Mesendoderm (in vitro differentiated cells): ENCODE data around the gene FEM1B.
"Not testable (repeated sequence)": the region's sequence is repeated elsewhere in the genome, so short reads cannot be mapped to it uniquely, and the experiment has no call there.

Source experiments
- DNase-seq: peaks from one replicate; pipeline ENCODE4 v3.0.0; 2013
- H2AK5ac ChIP-seq: 2 replicates; pipeline ENCODE4 v1.6.1; 2013; ENCODE audit warnings: low read length, inconsistent platforms
- H2BK120ac ChIP-seq: 2 replicates; pipeline ENCODE4 v1.6.1; 2013; ENCODE audit warnings: low read depth, mild to moderate bottlenecking, low read length, moderate library complexity, mixed read lengths
- H2BK15ac ChIP-seq: replicated peaks from 2 replicates; pipeline ENCODE4 v1.6.1; 2013; ENCODE audit warnings: low read depth, mild to moderate bottlenecking, moderate library complexity
- H2BK5ac ChIP-seq: 2 replicates; pipeline ENCODE4 v1.6.1; 2013; ENCODE audit warnings: low read length, inconsistent platforms
- H3K18ac ChIP-seq: 2 replicates; pipeline ENCODE4 v1.6.1; 2013; ENCODE audit warnings: mild to moderate bottlenecking, low read length, mixed read lengths
- H3K23ac ChIP-seq: one replicate; pipeline ENCODE4 v1.6.1; 2013; ENCODE audit warnings: low read length
- H3K27ac ChIP-seq: 2 replicates; pipeline ENCODE4 v1.5.1; 2013; ENCODE audit warnings: low read depth, mild to moderate bottlenecking, inconsistent platforms, low read length, moderate library complexity
- H3K27me3 ChIP-seq: 2 replicates; pipeline ENCODE4 v1.6.1; 2013; ENCODE audit warnings: low read length, control low read depth, mild to moderate bottlenecking, inconsistent platforms; ENCODE audit not compliant: insufficient read depth, poor library complexity
- H3K36me3 ChIP-seq: 2 replicates; pipeline ENCODE4 v1.6.1; 2013; ENCODE audit warnings: low read length, inconsistent platforms; ENCODE audit not compliant: control insufficient read depth, insufficient read depth
- H3K4ac ChIP-seq: one replicate; pipeline ENCODE4 v1.6.1; 2013; ENCODE audit warnings: low read depth, mild to moderate bottlenecking, low read length, moderate library complexity
- H3K4me1 ChIP-seq: 2 replicates; pipeline ENCODE4 v1.6.1; 2013; ENCODE audit warnings: low read depth, low read length, inconsistent platforms; ENCODE audit not compliant: control insufficient read depth
- H3K4me2 ChIP-seq: 2 replicates; pipeline ENCODE4 v1.6.1; 2013; ENCODE audit warnings: low read length
- H3K4me3 ChIP-seq: 2 replicates; pipeline ENCODE4 v1.5.1; 2013; ENCODE audit warnings: mild to moderate bottlenecking, low read length
- H3K56ac ChIP-seq: one replicate; pipeline ENCODE4 v1.6.1; 2013; ENCODE audit warnings: low read length
- H3K79me1 ChIP-seq: 2 replicates; pipeline ENCODE4 v1.6.1; 2013; ENCODE audit warnings: low read length, inconsistent platforms
- H3K79me2 ChIP-seq: 2 replicates; pipeline ENCODE4 v1.6.1; 2013; ENCODE audit warnings: mild to moderate bottlenecking, low read length; ENCODE audit not compliant: control insufficient read depth, insufficient read depth
- H3K9ac ChIP-seq: 2 replicates; pipeline ENCODE4 v1.6.1; 2013; ENCODE audit warnings: low read length, inconsistent platforms
- H4K5ac ChIP-seq: one replicate; pipeline ENCODE4 v1.6.1; 2013; ENCODE audit warnings: low read length
- H4K8ac ChIP-seq: one replicate; pipeline ENCODE4 v1.6.1; 2013; ENCODE audit warnings: low read depth, mild to moderate bottlenecking, control low read depth, low read length, moderate library complexity
- WGBS: extraction: QIAGEN DNeasy Blood & Tissue Kit; methylation state at CpG from one replicate; pipeline ENCODE4 v1.1.7; 2013; ENCODE audit warnings: low lambda C conversion rate, missing lambda C conversion rate; ENCODE audit not compliant: insufficient coverage; ENCODE audit errors: extremely low coverage; 5-methylcytosine and 5-hydroxymethylcytosine counted together

The FEM1B gene

DNA sequence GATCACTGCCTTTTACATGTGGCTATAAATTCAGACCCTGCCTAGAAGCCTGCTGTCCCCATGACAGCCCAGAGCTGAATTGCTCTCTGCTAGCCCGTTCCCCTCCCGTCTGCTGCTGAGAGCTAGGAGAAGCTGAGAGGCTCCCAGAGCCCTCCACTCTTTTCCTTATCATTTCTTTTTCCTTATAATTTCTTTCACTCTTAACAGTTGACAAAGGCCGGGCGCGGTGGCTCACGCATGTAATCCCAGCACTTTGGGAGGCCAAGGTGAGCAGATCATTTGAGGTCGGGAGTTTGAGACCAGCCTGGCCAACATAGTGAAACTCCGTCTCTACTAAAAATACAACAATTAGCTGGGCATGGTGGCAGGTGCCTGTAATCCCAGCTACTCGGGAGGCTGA, 43.0 kb upstream of the FEM1B start:
- H2BK5ac ChIP-seq, H3K4me1 ChIP-seq, H4K8ac ChIP-seq, H3K18ac ChIP-seq, H3K36me3 ChIP-seq, H3K79me2 ChIP-seq, H3K4me3 ChIP-seq, H2BK15ac ChIP-seq, H3K9ac ChIP-seq, H3K27ac ChIP-seq, H3K23ac ChIP-seq, H3K79me1 ChIP-seq, DNase-seq, H3K56ac ChIP-seq, H4K5ac ChIP-seq, H2BK120ac ChIP-seq, H3K4me2 ChIP-seq, H3K27me3 ChIP-seq, H3K4ac ChIP-seq, H2AK5ac ChIP-seq: not testable (repeated sequence)
- no CpG with 5 or more reads among the region's 9 CpGs for WGBS

DNA sequence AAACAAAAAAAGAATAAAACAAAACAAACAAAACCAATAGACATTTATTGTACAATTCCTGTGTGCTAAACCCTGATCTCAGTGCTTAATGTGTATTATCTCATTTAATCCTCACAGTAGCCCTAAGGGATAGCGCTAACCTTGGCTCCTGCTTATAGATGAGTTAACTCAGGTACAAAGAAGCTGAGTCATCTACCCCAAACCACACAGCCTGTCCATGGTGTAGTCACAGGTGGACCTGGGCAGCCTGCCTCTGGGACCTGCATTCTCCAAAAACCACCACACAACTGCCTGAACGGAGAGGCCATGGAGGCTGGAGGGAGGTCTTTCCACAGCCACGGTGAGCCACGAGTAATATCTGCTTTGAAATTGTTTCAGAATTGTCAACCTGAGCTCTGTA, 42.5 kb upstream of the FEM1B start:
- WGBS: no CpG with 5 or more reads among the region's 4 CpGs
- H3K27me3 ChIP-seq: no peaks in the 10 kb centered on the region
- H3K4me3 ChIP-seq: no peak overlapping the region
- H3K18ac ChIP-seq: no peak overlapping the region
- no peak overlapping the region for H3K27ac ChIP-seq
- H3K36me3 ChIP-seq: no peaks in the 10 kb centered on the region
- H3K56ac ChIP-seq: no peak overlapping the region
- peaks cover 2% of the 10 kb centered on the region for H3K4me1 ChIP-seq
- no peak overlapping the region for H2BK120ac ChIP-seq
- no peaks in the 10 kb centered on the region for H3K79me2 ChIP-seq
- no peak overlapping the region for H2AK5ac ChIP-seq
- no peak overlapping the region for H4K5ac ChIP-seq
- no peak for DNase-seq
- no peaks in the 10 kb centered on the region for H3K79me1 ChIP-seq
- H2BK15ac ChIP-seq: no peak overlapping the region
- no peak overlapping the region for H3K4me2 ChIP-seq
- H2BK5ac ChIP-seq: no peak overlapping the region
- no peak overlapping the region for H3K9ac ChIP-seq
- no peak overlapping the region for H4K8ac ChIP-seq
- H3K4ac ChIP-seq: no peak overlapping the region
- no peak overlapping the region for H3K23ac ChIP-seq

DNA sequence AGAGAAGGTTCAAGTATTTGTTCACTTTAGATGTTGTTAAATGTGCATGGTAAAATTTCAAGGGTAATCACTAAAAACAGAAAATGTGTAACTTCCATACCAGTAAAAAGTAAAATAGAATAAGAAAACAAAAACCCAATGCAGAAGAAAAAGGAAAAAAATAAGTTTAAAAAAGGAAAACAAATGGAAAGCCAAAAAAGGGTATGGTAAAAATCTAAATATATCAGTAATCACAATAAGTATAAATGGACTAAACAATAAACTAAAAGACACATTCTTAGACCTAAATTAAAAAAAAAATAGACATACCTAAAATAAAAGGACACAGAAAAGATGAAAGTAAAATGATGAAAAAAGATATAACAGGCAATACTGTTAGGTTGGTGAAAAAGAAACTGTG, 38.5 kb upstream of the FEM1B start:
- H3K18ac ChIP-seq: no peak overlapping the region
- no peak overlapping the region for H3K27ac ChIP-seq
- no peak overlapping the region for H3K23ac ChIP-seq
- no peak overlapping the region for H3K56ac ChIP-seq
- H3K79me1 ChIP-seq: no peaks in the 10 kb centered on the region
- H3K9ac ChIP-seq: no peak overlapping the region
- no peak overlapping the region for H4K8ac ChIP-seq
- H3K4me1 ChIP-seq: no peaks in the 10 kb centered on the region
- no peak overlapping the region for H3K4me2 ChIP-seq
- no peak overlapping the region for H3K4me3 ChIP-seq
- H4K5ac ChIP-seq: no peak overlapping the region
- no peaks in the 10 kb centered on the region for H3K79me2 ChIP-seq
- no peak overlapping the region for H3K4ac ChIP-seq
- no peak for DNase-seq
- no peak overlapping the region for H2BK120ac ChIP-seq
- H2AK5ac ChIP-seq: no peak overlapping the region
- no peaks in the 10 kb centered on the region for H3K27me3 ChIP-seq
- no peaks in the 10 kb centered on the region for H3K36me3 ChIP-seq
- H2BK15ac ChIP-seq: no peak overlapping the region
- H2BK5ac ChIP-seq: no peak overlapping the region

DNA sequence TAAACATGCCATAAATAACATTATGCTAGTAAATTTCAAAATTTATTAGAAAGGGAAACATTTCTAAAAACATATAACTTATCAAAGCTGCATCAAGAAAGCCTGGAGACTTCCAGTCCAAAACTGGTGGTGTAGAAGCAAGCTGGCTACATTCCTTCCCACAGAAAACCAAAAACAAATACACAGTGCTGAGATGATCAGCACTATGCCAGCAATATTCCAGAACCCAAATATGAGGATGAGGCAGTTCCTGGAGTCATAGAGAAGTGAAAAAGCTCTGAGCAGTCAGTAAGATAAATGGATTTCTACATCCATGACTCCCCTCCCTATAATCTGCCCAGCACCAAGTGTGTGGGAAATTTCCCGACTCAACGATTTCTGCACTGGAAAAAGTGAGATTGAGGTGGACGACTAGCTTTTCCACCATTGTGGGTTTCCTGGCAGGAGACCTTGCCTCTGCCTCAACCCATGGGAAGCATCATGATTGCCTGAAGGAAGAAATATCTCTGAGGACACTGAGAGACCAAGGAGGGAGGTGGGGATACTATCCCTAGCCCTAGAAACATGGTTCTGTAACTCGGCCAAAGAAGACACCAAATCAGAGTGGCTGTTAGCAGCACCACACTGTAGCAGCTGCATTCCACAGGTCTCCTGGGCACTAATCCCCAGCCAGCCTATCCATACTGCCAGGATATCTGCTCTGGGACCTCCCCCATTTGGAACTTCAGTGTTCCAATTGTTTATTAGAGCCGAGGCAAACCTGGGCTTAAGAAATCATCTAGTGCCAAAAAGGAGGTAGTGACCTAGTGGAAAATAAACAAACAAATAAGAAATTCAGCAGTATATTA, 36.2 kb upstream of the FEM1B start:
- no peak overlapping the region for H3K9ac ChIP-seq
- no peak overlapping the region for H3K4ac ChIP-seq
- H3K4me2 ChIP-seq: no peak overlapping the region
- no peak overlapping the region for H3K56ac ChIP-seq
- H2AK5ac ChIP-seq: no peak overlapping the region
- H3K23ac ChIP-seq: no peak overlapping the region
- no peak overlapping the region for H3K4me3 ChIP-seq
- no peak overlapping the region for H4K8ac ChIP-seq
- no peak overlapping the region for H2BK120ac ChIP-seq
- no peak overlapping the region for H2BK15ac ChIP-seq
- no CpG with 5 or more reads among the region's 5 CpGs for WGBS
- no peaks in the 10 kb centered on the region for H3K79me1 ChIP-seq
- H3K27me3 ChIP-seq: no peaks in the 10 kb centered on the region
- no peak overlapping the region for H4K5ac ChIP-seq
- DNase-seq: peak; percentile 43
- H3K4me1 ChIP-seq: no peaks in the 10 kb centered on the region
- no peak overlapping the region for H3K27ac ChIP-seq
- no peak overlapping the region for H2BK5ac ChIP-seq
- H3K18ac ChIP-seq: no peak overlapping the region
- no peaks in the 10 kb centered on the region for H3K79me2 ChIP-seq
- H3K36me3 ChIP-seq: no peaks in the 10 kb centered on the region

DNA sequence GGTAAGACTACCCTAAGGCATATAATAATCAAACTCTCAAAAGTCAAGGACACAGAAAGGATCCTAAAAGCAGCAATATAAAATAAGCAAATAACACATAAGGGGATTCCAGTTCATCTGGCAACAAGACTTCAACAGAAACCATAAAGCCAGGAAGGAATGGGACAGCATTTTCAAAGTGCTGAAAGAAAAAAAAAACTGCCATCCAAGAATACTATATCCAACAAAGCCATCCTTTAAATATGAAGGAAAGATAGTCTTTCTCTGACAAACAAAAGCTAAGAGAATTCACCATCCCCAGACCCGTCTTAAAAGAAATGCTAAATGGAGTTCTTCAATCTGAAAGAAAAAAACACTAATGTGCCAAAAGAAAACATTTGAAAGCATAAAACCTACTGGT, 33.3 kb upstream of the FEM1B start:
- no peak for DNase-seq
- H3K9ac ChIP-seq: no peak overlapping the region
- no peak overlapping the region for H3K18ac ChIP-seq
- no peaks in the 10 kb centered on the region for H3K4me1 ChIP-seq
- no peaks in the 10 kb centered on the region for H3K79me1 ChIP-seq
- H4K5ac ChIP-seq: no peak overlapping the region
- no peak overlapping the region for H2BK15ac ChIP-seq
- H2BK5ac ChIP-seq: no peak overlapping the region
- no peak overlapping the region for H3K23ac ChIP-seq
- no peak overlapping the region for H3K4me2 ChIP-seq
- WGBS: no CpG with 5 or more reads among the region's 1 CpG
- no peak overlapping the region for H4K8ac ChIP-seq
- no peaks in the 10 kb centered on the region for H3K36me3 ChIP-seq
- H3K4ac ChIP-seq: no peak overlapping the region
- H2BK120ac ChIP-seq: no peak overlapping the region
- H3K27me3 ChIP-seq: no peaks in the 10 kb centered on the region
- H3K27ac ChIP-seq: no peak overlapping the region
- no peak overlapping the region for H3K56ac ChIP-seq
- H3K4me3 ChIP-seq: no peak overlapping the region
- no peak overlapping the region for H2AK5ac ChIP-seq
- no peaks in the 10 kb centered on the region for H3K79me2 ChIP-seq
